Esophagus squamous epithelium (tissue), 5 donors: ENCODE measurements around the gene NCOA7. TPM values are rescaled to one million over a fixed set of nuclear protein-coding genes. Genes with fewer than 3 reads are reported as not detected.
A peak's percentile ranks its signal among the peaks of the same experiment; 100 is the strongest.
"Not testable (repeated sequence)": the region's sequence is repeated elsewhere in the genome, so short reads cannot be mapped to it uniquely, and the experiment has no call there.

Experiments
- DNase-seq: peaks from one replicate; lab custom pipeline; 2025; lab: John Stamatoyannopoulos, UW
- H3K27ac ChIP-seq, 4 donors: fragments of 200-600 bp; sonication (generic); one replicate each; pipeline ENCODE4 v1.5.1; 2016 to 2019; ENCODE audit warnings: mild to moderate bottlenecking in 1 of 4
- H3K27me3 ChIP-seq, 4 donors: fragments of 200-600 bp; sonication (generic); 1 replicate in 3 of 4; 2 replicates in 1 of 4; pipeline versions ENCODE4 v1.5.1 to v1.6.0; 2017 to 2021; ENCODE audit warnings: antibody characterized with exemption in 1 of 4
- H3K36me3 ChIP-seq, 3 donors: fragments of 200-600 bp; sonication (generic); one replicate each; pipeline ENCODE4 v1.5.1; 2016 to 2019
- H3K4me1 ChIP-seq, 3 donors: fragments of 200-600 bp; sonication (generic); one replicate each; pipeline ENCODE4 v1.5.1; 2017 to 2019
- H3K4me3 ChIP-seq, 4 donors: fragments of 200-600 bp; sonication (generic); 1 replicate in 3 of 4; 2 replicates in 1 of 4; pipeline ENCODE4 v1.5.1; 2016 to 2019; ENCODE audit warnings: mild to moderate bottlenecking in 2 of 4, moderate library complexity in 1 of 4
- H3K9me3 ChIP-seq, 3 donors: fragments of 200-600 bp; sonication (generic); one replicate each; pipeline ENCODE4 v1.5.1; 2016 to 2019
- POLR2A ChIP-seq, 4 donors: fragments of 450-650 bp; IDR thresholded peaks; one replicate each; pipeline ENCODE4 v1.6.1; 2017; ENCODE audit warnings: antibody characterized with exemption in 4 of 4, mild to moderate bottlenecking in 4 of 4, moderate library complexity in 3 of 4
- WGBS, 2 donors: methylation state at CpG; one replicate each; pipeline ENCODE4 v1.1.5; 2018; 5-methylcytosine and 5-hydroxymethylcytosine counted together
- intact Hi-C: fragments of 100-400 bp; cut with DNase I; formaldehyde crosslinking; loops from one replicate; pipeline ENCODE4 v1.15.0; 2022
- total RNA-seq, 4 donors: library from RNA; depleted of rRNA; stranded (reverse); fragments of >200 nt; gene quantifications; one replicate each; pipeline ENCODE4 v1.1.0, GENCODE V29; 2016
- TF ChIP-seq, protein P1 (sequence below), 6 experiments: fragments of 450-650 bp in 4 of 6; fragments of 200-600 bp in 2 of 6; sonication (generic) in 2 of 6; IDR thresholded peaks; one replicate each; pipeline ENCODE4 v1.5.1; 2016 to 2019; ENCODE audit warnings: antibody characterized with exemption in 6 of 6, mild to moderate bottlenecking in 4 of 6, moderate library complexity in 4 of 6
- donor health status: DM: yes; HTN: yes; CAD: no.

NCOA7 gene
- total RNA-seq, 4 donors from 2014 or later: 30.9 to 85.1 (median 45.8) TPM

DNA sequence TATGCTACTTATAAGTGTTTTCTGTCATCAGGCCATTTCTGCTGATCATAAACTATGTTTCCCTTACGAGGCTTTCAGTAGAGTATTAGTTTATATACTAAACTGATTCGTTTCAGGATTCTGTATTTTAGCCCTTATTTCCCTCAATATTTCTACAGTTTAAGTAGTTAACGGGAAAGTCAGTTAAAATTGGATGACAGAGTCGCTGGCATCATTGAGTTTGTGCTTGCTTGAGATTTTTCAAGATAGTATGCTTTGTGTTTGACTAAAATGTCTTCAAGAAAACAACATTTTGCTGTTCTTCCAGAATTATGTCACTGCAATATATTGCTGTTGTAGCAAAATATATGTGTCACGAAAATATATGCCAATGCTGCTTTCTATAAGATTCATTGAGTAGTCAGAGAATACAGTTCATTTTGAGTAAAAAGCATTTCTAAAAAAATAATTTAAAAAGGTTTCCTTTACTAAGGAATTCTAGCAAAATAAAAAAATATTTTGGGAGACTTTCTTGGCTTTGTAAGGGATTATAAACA lies 51.4 kb downstream of the NCOA7 start:
- no peaks in the 10 kb centered on the region for H3K36me3 ChIP-seq
- no peak overlapping the region for H3K27ac ChIP-seq
- peaks cover 0 to 22% (median 0%) of the 10 kb centered on the region in 3 donors for H3K4me1 ChIP-seq
- intact Hi-C loops: no loop called here
- no peak for DNase-seq
- H3K4me3 ChIP-seq: no peak overlapping the region
- TF ChIP-seq, protein P1, sequence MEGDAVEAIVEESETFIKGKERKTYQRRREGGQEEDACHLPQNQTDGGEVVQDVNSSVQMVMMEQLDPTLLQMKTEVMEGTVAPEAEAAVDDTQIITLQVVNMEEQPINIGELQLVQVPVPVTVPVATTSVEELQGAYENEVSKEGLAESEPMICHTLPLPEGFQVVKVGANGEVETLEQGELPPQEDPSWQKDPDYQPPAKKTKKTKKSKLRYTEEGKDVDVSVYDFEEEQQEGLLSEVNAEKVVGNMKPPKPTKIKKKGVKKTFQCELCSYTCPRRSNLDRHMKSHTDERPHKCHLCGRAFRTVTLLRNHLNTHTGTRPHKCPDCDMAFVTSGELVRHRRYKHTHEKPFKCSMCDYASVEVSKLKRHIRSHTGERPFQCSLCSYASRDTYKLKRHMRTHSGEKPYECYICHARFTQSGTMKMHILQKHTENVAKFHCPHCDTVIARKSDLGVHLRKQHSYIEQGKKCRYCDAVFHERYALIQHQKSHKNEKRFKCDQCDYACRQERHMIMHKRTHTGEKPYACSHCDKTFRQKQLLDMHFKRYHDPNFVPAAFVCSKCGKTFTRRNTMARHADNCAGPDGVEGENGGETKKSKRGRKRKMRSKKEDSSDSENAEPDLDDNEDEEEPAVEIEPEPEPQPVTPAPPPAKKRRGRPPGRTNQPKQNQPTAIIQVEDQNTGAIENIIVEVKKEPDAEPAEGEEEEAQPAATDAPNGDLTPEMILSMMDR (IDR thresholded peaks at IDR 0.05): no peak
- no peak for TF ChIP-seq POLR2A (IDR thresholded peaks at IDR 0.05)
- 89 to 92% methylated on average over 5 of the region's 5 CpGs for WGBS, 2 donors
- no peaks in the 10 kb centered on the region for H3K9me3 ChIP-seq
- no peaks in the 10 kb centered on the region for H3K27me3 ChIP-seq

DNA sequence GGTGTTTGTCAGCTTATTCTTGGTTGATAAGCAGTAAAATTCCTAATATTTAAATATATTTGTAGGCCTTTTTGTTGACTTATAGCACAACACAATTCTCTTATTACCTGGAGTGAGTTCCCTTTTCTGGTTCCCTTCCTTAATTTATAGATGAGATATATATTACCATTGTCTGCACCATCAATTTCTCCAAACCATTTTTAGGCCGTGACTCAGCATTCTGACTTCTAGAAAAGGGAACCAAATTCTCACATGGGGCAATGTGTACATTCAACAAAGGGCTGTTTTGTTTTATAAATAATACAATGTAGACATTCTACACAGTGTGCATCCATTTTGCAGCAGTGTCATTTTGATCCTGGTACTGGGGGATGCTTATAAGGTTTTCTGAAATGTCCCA lies 52.8 kb downstream of the NCOA7 start:
- Histone ChIP-seq H3K9me3 (no peaks in the 10 kb centered on the region), H3K27me3 (no peaks in the 10 kb centered on the region), H3K4me1 (peaks cover 0 to 22% (median 0%) of the 10 kb centered on the region in 3 donors), H3K27ac (peak overlapping the region in 2 of 4 donors; percentile 16 to 31), H3K36me3 (no peaks in the 10 kb centered on the region), H3K4me3 (no peak overlapping the region)
- 87 to 100% methylated on average over 1 of the region's 1 CpG for WGBS, 2 donors
- DNase-seq: no peak
- no peak for TF ChIP-seq POLR2A (IDR thresholded peaks at IDR 0.05)
- TF ChIP-seq, protein P1 (IDR thresholded peaks at IDR 0.05): no peak
- intact Hi-C loops: no loop called here

DNA sequence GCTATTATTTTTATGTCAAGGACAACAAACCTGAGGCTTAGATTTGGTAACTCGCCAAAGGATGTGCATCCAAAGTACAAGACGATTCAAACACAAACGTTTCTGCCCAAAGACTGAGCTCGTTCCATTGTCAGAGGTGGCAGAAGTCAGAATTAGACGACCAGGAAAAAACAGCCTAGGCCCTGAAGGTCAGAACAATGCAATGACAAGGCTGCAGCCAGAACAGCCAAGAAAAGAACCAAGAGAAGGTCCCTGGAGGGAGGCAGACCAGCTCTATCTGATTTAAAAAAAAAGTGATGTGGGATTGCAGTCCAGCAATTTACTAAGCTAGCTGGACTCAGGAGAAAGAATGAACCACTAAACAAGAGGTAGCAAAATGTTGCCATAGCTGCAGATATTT lies 54.2 kb downstream of the NCOA7 start:
- H3K27me3 ChIP-seq: no peaks in the 10 kb centered on the region
- DNase-seq: no peak
- 52 to 70% methylated on average over 5 of the region's 5 CpGs for WGBS, 2 donors
- no peaks in the 10 kb centered on the region for H3K9me3 ChIP-seq
- H3K27ac ChIP-seq: peak overlapping the region in 2 of 4 donors; percentile 31 to 42
- TF ChIP-seq, protein P1 (IDR thresholded peaks at IDR 0.05): no peak
- TF ChIP-seq POLR2A (IDR thresholded peaks at IDR 0.05): no peak
- no peak overlapping the region for H3K4me3 ChIP-seq
- peaks cover 0 to 22% (median 0%) of the 10 kb centered on the region in 3 donors for H3K4me1 ChIP-seq
- H3K36me3 ChIP-seq: no peaks in the 10 kb centered on the region
- intact Hi-C loops: no loop called here

DNA sequence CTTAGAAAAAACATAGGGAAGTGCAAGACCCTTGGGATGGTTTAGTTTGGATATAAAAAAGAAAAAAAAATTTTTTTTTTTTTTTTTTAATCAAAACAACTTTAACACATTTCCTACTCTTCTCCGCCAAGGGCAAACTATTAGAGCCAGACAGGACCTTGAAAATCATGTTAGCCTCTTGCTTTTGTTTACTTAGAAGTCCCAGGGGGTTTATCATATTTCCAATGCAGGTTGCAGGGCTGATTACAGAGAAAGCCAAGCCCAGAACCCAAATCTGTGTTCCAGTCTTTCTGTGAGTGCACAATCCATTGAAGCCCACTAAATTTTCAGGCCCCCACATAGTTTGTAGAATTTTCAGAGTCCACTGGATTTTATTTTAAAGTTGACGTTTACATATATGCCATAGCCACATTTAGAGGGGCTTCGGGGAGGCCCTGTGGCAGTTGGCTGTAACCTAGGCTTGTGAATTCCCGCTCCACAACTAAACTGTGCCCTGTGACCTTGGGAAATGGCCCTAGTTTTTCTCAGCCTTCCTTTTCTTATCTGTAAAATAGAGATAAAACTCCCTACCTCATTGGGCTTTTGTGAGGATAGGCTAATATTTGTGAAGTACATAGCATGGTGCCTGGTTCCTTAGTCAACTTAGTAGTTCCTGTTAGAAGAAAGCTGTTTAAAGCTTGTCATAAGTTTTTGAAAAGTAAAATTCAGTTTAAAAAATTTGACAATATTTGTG lies 55.7 kb downstream of the NCOA7 start:
- H3K27me3 ChIP-seq: no peaks in the 10 kb centered on the region
- peaks cover 0 to 22% (median 0%) of the 10 kb centered on the region in 3 donors for H3K4me1 ChIP-seq
- H3K4me3 ChIP-seq: no peak overlapping the region
- H3K36me3 ChIP-seq: no peaks in the 10 kb centered on the region
- WGBS, 2 donors: 88 to 89% methylated on average over 4 of the region's 4 CpGs
- TF ChIP-seq POLR2A (IDR thresholded peaks at IDR 0.05): no peak
- H3K9me3 ChIP-seq: no peaks in the 10 kb centered on the region
- no peak for DNase-seq
- intact Hi-C loops: no loop called here
- H3K27ac ChIP-seq: no peak overlapping the region

DNA sequence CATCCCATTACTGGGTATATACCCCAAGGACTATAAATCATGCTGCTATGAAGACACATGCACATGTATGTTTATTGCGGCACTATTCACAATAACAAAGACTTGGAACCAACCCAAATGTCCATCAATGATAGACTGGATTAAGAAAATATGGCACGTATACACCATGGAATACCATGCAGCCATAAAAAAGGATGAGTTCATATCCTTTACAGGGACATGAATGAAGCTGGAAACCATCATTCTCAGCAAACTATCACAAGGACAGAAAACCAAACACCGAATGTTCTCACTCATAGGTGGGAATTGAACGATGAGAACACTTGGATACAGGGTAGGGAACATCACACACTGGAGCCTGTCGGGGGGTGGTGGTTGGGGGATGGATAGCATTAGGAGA lies 57.5 kb downstream of the NCOA7 start:
- H3K4me3 ChIP-seq, H3K36me3 ChIP-seq, DNase-seq, H3K27ac ChIP-seq, intact Hi-C loops, H3K9me3 ChIP-seq, H3K27me3 ChIP-seq: not testable (repeated sequence)
- peaks cover 0 to 22% (median 0%) of the 10 kb centered on the region in 3 donors for H3K4me1 ChIP-seq
- WGBS, 2 donors: 92 to 97% methylated on average over 5 of the region's 5 CpGs

DNA sequence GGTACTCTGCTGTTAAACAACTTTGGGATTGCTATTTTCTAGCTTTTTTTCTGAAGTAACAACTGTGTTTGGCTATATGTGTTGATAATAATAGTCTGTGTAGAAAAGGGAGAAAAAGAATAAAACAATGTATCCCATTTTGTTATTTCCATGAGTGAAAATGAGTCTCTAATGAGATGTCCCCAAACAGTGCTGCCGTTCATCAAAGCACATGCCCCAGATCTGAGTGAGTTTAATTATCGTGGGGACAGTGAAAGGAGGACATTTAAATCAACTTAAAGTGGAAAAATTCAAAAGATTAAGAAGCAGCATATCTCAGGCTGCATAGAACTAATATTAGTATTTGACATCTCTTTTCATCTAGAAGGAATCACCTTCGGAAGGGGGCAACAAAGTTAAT lies 59.6 kb downstream of the NCOA7 start:
- DNase-seq: no peak
- TF ChIP-seq, protein P1 (IDR thresholded peaks at IDR 0.05): no peak
- TF ChIP-seq POLR2A (IDR thresholded peaks at IDR 0.05): no peak
- Histone ChIP-seq H3K4me3 (no peak overlapping the region), H3K27me3 (no peaks in the 10 kb centered on the region), H3K4me1 (peaks cover 0 to 3% (median 0%) of the 10 kb centered on the region in 3 donors), H3K27ac (no peak overlapping the region), H3K9me3 (no peaks in the 10 kb centered on the region), H3K36me3 (peaks cover 0 to under 1% (median 0%) of the 10 kb centered on the region in 3 donors)
- intact Hi-C loops: loop anchor here (10.0 kb wide), 1 partner anchor 104 kb away; the partner anchor contains the start of gene HINT3
- WGBS, 2 donors: 80 to 85% methylated on average over 3 of the region's 3 CpGs
